Ureter (tissue), 1 donor: ENCODE results near the gene SRRM2. TPM values are rescaled to one million over a fixed set of nuclear protein-coding genes. Genes with fewer than 3 reads are reported as not detected.

Experiments
- DNase-seq: peaks from one replicate; pipeline ENCODE4 v3.0.0-alpha.2; 2020; ENCODE audit warnings: low spot score
- total RNA-seq: library from RNA; stranded (reverse); gene quantifications from one replicate; pipeline ENCODE4 v1.2.4, GENCODE V29; 2023
- donor health status: DM: yes; HTN: yes; CAD: no.

Gene SRRM2
- total RNA-seq, 1 donor from 2014 or later = 669 TPM

DNA sequence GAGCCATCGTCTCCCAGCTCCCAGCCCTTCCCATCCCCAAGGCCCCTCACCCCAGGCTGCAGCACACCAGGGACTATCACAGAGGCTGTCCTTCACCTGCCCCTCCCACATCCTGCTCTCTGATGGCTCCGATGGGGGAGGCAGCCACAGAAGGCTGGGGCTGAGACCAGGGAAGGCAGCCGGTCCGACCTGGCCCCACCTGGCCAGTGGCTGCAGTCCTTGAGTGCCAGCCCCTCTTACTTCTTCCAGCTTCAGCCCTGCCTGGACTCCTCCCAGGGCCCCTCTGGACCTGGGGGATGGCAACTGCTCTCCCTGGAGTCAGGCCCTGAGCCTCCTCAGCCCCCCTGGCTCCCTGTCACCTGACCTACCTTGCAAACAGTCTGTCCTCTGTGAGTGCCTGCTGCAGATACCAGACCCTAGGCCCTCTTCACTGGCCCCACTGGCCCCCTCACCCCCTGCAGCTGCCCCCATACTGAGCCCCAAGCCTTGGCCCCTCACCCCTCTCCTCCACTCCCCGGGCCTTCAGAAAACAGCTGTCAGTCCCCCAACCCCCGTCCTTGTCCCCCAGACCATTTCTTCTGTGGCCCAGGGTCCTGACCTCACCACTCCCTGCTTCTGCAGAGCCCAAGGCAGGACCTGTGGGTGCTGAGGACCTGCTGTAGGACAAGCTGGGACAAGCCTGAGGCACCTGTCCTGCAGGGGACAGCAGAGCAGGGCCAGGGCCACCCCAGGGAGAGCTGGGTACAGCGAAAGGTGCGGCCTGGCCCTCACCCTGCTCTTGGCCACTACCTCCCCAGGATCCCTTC, 12.6 kb upstream of the SRRM2 start:
- DNase-seq = no peak

DNA sequence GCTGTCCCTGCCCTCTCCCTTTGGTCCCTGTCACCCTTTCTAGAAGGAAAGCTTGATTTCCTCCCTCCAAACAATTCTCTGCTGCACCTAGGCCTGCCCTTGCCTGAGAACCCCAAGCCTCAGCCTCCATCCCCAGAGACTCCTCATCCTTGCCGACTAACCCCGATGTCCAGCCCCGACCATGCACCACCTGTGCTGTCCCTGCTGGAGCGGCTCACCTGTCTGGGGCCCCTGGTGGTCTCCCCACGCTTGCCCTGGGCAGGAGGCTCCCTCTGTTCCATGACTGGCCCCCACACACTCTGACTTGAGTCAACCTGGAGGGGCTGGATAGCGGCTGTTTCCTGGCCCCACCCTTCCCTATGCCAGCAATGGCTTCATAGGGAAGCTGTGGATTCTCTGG, 12.0 kb upstream of the SRRM2 start:
- DNase-seq = no peak

DNA sequence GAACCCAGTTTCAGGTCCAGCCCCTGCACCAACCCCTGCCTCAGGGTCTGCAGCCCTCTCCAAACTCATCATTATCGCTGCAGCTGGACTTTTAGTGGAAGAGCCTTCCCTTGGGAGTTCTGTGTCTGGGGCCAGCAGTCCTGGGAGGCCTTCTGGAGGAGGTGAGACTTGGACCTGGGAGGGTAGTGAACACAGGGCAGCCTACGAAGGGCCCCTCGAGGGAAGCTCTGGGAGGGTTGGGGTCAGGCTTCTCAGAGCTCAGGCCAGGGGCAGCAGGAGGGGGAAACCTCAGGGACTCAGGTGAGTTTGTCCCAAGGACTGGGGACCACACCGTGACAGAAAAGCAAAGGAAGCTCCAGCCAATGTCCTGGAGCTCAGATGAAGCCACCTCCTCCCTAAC, 11.3 kb upstream of the SRRM2 start:
- DNase-seq = no peak

DNA sequence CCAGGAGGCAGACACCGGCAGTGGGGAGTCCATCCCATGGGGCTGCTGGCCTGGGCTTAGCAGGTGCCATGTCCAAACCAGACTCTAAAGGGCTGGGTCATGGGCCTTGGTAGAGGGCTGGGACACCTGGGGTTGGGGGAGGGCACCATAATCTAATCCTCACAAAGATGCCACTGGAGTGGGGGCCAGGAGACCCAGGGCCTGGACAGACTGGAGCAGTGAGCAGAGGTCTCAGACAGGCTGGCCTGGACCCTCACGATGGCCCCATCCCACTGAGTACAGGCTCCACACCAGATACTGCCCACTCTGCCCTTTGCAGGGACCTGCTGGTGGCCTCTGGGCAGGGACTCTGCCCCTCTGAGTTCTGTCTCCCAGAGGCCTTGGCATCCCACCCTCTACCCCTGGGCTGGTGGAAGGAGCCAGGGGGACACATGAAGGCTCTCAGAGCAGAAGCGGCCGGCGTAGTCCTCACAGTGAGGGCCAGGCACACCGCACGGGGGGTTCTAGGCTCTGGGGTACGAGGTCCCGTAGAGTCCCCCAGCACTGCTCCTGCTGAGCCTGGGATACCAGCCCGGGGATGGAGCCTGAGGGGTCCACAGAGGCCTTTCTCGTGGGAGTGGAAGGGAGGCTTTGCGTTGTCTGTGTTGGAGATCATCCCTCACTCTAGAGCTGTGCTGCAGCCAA, 10.0 kb upstream of the SRRM2 start:
- DNase-seq = no peak

DNA sequence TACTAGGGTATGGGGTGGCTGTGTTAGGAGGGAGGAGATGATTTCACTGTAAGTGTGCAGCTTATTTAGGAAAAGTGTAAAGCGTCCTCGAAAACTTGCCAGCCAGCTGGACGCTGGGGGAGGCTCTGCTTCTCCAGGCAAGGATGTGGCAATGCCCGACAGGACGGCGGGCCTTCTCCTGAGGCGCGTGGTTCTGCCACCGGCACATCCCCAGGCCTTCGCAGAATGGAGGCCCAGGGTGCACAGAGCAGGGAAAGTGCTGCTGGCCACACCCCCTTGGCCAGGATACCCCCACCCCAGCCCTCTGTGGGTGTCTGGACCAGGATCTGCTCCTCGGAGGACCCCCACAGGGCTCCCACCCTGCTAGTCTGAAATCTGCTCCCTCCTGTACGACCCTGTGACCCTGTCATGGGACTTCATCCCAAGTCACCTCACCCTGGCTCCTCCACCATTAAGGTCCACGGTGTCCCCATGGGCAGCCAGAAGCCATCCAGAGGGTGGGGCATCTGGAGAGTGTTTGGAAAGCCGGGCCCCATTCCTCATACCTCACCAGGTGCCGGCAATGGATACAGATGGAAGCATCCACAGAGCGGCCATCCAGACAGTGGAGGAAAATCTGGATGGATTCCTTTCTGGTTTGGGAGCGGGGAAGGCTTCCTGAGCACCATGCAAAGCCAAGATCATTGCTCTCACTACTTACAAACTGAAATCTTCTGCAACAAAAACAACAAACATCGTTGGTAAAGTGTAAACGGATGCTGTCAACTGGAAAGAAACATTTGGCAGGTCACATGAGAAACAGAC, 9.2 kb upstream of the SRRM2 start:
- no peak for DNase-seq

DNA sequence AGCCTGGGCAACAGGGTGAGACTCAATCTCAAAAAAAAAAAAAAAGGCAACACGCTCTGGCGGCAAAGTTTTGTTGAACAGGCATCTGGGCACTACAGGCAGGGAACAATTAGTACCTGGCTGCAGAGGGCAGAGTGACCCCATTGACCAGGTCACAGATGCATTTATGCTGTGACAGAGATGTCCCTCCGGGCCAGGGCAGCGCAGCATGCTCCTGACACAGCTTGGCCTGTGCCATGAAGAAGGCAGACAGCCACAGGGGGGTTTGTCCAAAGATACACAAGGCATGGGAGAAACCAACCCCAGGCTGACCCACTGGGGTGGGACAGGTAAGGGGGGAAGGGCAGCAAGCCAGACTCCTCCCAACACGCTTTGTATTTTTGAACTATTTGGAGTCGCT, 7.7 kb upstream of the SRRM2 start:
- DNase-seq = no peak

DNA sequence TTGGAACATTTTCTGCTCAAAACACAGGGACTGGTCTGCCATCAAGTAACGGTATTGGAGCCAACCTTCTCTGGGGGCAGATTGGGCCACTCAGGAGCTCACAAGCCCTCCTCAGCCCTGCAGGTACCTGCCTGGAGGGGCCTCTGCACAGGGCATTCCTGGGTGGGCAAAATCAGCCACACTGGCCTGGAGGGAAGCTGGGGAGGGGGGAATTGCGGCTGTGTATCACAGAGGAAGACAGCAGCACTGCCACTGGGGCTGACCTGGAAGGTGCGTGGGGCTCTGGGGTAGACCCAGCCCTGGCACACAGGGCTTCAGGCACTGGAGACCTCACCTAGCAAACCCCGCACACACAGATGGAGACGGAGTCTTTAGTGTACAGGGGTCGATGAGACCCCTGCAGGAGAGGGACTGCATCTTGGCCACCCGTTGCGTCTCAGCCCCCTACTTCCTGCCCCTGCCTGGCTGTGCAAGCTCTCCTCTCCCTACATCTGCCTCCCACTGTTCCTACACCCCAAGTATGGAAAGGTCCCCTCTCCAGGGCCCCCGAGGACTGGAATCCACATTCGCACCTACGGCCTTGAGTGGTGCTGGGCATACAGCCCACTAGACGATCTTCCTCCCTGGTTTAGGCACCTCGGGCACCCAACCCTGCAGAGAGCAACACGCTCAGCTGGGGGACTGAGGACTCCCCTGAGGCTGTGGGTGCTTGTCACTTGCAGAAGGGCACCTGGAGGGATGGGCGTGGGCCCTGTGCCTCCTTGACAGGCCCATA, 7.1 kb upstream of the SRRM2 start:
- no peak for DNase-seq

DNA sequence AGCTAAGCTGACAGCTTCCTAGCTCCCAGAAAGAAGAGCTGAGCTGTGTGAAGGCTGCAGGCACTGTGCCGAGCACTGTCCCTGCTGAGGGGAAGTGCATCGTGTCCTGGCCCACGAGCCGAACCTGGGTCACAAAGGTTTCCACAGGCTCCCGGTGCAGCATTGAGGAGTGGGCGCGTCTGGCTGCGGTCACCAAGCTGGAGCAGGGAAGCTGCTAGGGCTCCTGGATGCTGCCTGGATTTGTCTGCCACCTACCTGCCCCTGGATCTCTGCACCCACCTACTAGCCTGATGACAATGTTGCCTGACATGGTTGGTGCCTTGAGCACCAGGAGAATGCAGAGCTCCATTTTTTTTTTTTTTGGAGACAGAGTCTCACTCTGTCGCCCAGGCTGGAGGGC, 6.5 kb upstream of the SRRM2 start:
- no peak for DNase-seq

DNA sequence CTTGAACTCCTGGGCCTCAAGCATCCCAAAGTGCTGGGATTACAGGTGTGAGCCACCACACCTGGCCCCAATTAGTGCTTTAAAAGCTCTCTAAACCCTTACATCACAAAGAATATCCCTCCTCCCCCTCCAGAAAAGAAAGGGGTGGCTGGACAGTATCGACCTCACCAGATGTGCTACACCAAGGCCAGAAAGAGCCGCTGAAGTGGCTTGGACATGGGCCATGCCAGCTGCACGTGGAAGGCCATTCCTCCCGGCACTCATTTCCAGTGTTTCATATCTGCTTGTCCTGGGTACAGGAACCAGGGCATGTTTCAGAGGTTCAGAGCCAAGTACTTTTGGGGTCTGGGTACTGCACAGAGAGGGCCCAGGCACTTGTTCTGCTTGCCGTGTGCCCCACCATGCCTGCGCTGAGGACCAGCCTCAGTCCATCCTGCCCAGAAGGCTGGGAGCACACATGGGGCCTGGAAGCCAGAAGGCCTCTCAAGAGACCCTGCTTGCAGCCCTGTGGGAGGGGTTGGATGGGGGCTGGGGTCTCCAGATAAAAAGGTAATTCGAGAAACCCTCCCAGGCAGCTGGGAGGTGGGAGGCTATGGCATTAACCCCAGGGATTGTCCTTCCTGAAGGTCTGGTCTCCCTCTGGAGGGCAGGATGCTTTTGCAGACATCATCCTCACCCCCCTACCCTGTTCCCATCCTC, 3.5 kb upstream of the SRRM2 start:
- no peak for DNase-seq

DNA sequence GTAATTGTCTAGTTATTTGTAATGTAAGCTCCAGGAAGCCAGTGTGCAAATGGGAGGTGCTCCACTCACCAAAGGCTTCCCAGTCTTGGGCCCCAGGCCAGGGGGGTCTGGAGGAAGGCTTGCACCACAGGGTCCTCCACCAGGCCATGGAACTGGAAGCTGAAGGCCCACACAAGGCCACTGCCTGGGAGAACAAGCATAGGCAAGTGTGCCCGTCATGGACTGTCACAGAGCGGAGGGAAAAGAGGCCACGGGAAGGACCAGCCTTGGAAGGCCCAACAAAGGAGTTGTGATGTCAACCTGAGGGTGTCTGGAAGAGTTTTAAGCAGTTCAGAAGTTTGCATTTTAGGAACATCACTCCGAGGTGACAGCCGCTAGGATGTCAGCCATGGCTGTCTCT, 3.0 kb upstream of the SRRM2 start:
- DNase-seq = no peak

DNA sequence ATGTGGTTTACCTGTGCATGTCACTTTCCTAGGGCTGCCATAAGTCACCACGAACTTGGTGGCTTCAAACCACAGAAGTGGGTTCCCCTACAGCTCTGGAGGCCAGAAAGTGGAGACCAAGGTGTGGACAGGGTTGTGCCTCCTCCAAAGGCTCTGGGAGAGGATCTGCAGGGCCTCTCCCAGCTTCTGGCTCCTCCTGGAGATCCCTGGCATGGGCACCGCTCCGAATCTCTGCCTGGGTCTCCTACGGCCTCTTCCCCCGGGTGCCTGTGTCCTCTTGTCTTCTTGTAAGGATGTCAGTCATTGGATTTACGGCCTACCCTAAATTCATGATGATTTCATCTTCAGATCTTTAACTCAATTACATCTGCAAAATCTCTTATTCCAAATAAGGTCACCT, 2.5 kb upstream of the SRRM2 start:
- no peak for DNase-seq

DNA sequence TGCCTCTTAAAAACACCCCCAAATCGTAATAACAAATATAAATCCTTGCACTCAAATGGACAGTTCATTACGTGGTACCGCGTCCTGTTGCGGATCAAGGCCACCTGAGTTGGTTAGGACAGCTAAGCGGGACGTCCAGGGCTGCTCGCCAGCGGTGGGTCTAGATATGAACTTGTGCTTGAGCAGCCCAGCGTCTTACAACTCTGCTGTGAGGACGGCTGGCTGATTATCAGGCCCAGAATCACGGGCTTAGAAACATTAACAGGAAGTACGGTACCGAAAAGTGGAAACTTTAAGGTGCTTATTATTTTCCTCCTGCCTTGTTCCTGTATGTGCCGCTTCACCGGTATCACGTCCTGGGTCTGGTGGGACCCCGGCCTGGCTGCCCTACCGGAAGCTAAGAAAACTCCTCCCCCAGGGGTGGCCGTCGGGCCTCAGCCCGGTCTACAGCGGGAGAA, 832 bp upstream of the SRRM2 start:
- no peak for DNase-seq

DNA sequence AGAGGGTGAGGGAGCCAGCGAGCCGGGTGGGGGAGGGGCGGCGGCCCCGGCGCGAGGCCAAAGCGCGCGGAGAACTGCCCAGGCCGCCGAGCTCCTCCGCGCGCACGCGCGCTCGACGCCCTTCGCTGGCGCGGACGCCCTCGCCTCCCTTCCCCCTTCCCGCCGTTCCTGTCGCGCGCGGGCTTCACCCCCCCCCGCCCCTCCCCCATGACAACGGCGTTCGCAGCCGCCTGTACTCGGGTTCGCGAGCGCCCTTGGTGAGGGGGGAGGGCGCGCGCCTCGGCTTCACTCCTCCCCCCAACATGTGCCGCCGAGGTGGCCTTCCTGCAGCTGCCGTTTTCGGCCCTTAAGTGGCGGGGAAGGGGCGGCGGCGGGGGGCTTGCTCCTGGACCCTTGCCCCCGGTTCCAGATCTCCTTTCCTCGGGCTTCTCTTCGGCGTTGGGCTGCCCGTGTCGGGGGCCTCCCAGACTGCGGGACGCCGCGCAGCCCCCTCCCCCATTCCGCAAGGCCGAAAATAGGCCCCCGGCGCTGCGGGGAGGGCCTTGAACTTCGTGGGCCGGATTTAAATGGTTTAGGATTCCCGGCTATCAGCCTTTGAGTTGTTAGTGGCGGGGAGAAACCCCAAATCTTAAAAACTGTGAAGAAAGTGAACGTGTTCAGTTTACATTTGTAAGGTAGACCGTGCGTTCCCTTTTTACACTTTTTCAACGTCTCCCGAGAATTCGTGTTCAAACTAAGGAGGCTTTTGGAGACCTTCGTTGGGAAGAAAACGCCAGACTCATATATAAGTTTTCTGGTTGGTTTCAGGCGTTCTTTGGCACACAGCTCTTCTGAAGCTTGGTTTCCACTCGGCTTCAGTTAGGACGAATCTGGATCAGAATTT, 653 bp downstream of the SRRM2 start:
- DNase-seq = peak; percentile 87

DNA sequence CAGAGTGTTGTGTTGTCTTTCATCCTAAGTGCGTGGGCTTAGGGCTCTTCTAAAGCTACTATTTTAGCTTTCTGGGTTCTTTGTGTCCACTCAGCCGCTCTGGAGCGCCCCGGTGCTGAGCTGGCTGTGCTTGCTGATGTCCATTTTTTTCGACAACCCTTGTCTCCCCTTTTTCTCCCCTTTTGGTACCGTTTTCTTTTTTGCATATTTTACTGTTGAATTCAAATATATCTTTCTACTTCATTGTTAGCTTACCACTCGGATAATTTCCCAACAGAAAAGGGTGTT, 1.2 kb downstream of the SRRM2 start:
- DNase-seq = no peak

DNA sequence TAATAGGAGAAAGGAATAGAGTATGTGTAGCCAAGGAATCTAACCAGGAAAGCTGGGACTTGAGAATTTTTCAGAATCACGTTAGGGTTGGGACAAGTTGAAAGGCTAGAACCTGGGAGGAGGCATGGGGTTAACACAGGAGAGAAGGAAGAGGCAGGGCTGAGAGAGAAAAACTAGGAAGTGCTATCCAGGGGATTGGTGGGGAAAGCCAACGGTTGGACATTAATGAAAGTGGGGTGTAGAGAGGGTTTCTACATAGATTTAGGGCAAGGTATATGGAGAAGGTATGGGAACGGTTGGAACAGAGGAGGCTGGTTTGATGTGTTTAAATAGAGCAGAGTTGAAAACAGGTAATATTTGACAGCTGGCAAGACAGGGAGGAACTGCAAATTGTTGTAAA, 2.7 kb downstream of the SRRM2 start:
- no peak for DNase-seq

DNA sequence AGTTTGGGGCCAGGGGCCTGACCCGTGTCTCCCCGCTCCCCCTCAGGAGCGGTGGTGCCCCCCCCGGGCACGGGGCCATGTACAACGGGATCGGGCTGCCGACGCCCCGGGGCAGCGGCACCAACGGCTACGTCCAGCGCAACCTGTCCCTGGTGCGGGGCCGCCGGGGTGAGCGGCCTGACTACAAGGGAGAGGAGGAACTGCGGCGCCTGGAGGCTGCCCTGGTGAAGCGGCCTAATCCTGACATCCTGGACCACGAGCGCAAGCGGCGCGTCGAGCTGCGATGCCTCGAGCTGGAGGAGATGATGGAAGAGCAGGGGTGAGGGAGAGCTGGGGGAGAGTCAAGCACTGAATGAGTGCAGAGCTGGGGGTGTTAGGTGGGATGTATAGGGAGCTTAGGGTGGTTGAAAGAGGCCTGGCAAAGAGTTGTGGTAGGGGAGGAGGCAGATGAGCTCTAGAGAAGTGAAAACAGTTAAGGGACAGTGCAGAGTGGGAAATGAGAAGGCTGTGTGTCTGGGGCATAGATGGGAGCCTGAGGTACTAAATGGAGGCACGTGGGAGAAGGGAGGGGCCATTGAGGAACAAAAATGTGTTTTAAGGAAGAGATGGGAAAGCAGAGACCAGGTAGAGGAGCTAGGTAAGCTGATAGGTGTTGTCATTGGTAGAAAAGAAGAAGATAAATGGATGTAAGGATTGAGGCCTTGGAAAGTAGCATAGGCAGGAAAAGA, 4.0 kb downstream of the SRRM2 start:
- DNase-seq = no peak

DNA sequence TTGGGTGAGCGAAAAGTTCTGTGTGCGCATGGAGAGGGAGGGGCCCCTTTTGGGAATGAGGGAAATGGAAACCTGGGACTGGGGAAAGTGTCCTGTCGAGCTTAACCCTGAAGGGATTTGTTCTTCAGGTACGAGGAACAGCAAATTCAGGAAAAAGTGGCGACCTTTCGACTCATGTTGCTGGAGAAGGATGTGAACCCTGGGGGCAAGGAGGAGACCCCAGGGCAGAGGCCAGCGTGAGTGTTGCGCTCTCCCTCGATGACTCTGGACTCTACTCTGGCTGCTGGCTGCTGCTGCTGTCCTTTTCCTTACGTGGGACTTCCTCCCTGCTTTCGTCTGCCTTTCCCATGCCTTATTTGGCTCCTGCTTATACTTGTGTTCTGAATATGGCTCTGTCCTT, 4.9 kb downstream of the SRRM2 start:
- DNase-seq = no peak

DNA sequence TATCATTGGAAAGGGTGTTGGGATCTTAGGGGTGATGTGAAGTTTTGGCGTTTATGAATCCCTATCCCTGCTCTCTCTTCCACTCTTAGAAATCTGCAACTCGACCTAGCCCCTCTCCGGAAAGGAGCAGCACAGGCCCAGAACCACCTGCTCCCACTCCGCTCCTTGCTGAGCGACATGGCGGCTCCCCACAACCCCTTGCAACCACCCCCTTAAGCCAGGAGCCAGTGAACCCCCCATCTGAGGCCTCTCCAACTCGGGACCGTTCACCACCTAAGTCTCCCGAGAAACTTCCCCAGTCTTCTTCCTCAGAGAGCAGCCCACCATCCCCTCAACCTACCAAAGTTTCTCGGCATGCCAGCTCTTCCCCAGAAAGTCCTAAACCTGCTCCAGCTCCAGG, 9.0 kb downstream of the SRRM2 start:
- DNase-seq = no peak

DNA sequence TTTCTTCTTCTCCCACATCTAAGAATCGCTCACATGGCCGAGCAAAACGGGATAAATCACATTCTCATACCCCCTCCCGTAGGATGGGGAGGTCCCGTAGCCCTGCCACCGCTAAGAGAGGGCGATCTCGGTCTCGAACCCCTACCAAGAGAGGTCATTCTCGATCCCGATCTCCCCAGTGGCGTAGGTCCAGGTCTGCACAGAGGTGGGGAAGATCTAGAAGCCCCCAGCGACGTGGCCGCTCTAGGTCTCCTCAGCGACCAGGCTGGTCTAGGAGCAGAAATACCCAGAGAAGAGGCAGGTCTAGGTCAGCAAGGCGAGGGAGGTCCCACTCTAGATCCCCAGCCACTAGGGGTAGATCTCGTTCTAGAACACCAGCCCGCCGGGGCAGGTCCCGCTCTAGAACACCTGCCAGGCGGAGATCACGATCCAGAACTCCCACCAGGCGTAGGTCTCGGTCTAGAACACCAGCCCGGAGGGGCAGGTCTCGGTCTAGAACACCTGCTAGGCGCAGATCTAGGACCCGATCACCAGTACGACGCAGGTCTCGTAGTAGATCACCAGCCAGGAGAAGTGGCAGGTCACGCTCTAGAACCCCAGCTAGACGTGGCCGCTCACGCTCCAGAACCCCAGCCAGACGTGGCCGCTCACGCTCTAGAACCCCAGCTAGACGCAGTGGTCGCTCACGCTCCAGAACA, 9.6 kb downstream of the SRRM2 start:
- DNase-seq = no peak
